Motor neuron (in vitro differentiated cells): ENCODE data around the gene FADS6. TPM values are rescaled to one million over a fixed set of nuclear protein-coding genes. Genes with fewer than 3 reads are reported as not detected.

Experiments used
- ATAC-seq, 8 experiments: fragments of 200-7000 bp; cut with Tn5 transposase; replicated peaks in 6 of 8; 2 replicates each; pipeline ENCODE4 v1.8.0; 2021; ENCODE audit warnings: mild to moderate bottlenecking in 8 of 8, moderate library complexity in 8 of 8
- H3K27ac ChIP-seq, 2 donors: fragments of 250-450 bp; sonication (Bioruptor Pico); 2 replicates each; pipeline ENCODE4 v1.9.0; 2021; ENCODE audit warnings: antibody characterized with exemption in 2 of 2, mild to moderate bottlenecking in 2 of 2, moderate library complexity in 1 of 2
- H3K4me1 ChIP-seq, 2 donors: fragments of 250-450 bp; sonication (Bioruptor Pico); replicated peaks in 1 of 2; 2 replicates each; pipeline ENCODE4 v1.6.1; 2021; ENCODE audit warnings: antibody characterized with exemption in 2 of 2, mild to moderate bottlenecking in 2 of 2, moderate library complexity in 1 of 2
- H3K4me3 ChIP-seq, 5 donors: fragments of 250-450 bp; sonication (Bioruptor Pico); 2 replicates each; pipeline ENCODE4 v1.9.0; 2021; ENCODE audit warnings: antibody characterized with exemption in 5 of 5, mild to moderate bottlenecking in 5 of 5, moderate library complexity in 4 of 5
- WGBS, 10 experiments: fragments of 450-650 bp; shearing (Covaris generic); methylation state at CpG; one replicate each; pipeline ENCODE4 v1.0.0; 2022; 5-methylcytosine and 5-hydroxymethylcytosine counted together
- in situ Hi-C, 9 experiments: fragments of 400-800 bp; cut with MboI; loops; one replicate each; pipeline ENCODE4 v1.15.0; 2021; ENCODE audit warnings: low sequenced_read_pairs in 9 of 9, low pct_unique_long_range_greater_than_20kb in 2 of 9; ENCODE audit not compliant: unreplicated experiment in 9 of 9
- total RNA-seq, 8 experiments: library from RNA; unstranded; fragments of 300-600 nt; gene quantifications; 2 replicates each; pipeline versions ENCODE4 v1.2.3 to v1.2.4, GENCODE V29; 2022

The FADS6 gene
- under 1 TPM in 6 of 8 experiments, not detected in 2; 0.11 to 0.85 (median 0.25) TPM for total RNA-seq

GRCh38 chr17:74892974-74893911 lies at the start of gene FADS6:
Gene FADS6, minus strand, starts transcription at chr17:74893633. Its CDS starts 38 bp downstream, at chr17:74893595.
- in situ Hi-C loops = no loop called here
- Histone ChIP-seq H3K27ac (no peak within 1 kb of the TSS), H3K4me1 (peaks cover 0 to 4% of the 10 kb centered on the region in 2 donors), H3K4me3 (peak within 1 kb of the TSS; percentile 11 to 24 (median 21))
- ATAC-seq = peak; percentile 38 to 69 (median 56)
- 0 to 2% methylated on average over 2 to 17 of the region's 86 CpGs; no CpG with 5 or more reads in 8 of the 10 experiments for WGBS, 10 experiments

GRCh38 chr17:74941128-74941725 lies 47.8 kb upstream of the FADS6 start:
- no peak for ATAC-seq
- in situ Hi-C loops = no loop called here
- Histone ChIP-seq H3K27ac (no peak overlapping the region), H3K4me3 (no peak overlapping the region), H3K4me1 (no peaks in the 10 kb centered on the region)
- 0 to 100% (median 42%) methylated on average over 1 to 5 of the region's 21 CpGs; no CpG with 5 or more reads in 4 of the 10 experiments for WGBS, 10 experiments

- H3K4me3 ChIP-seq = no peak overlapping the region
- in situ Hi-C loops = no loop called here
- WGBS, 10 experiments = 11 to 64% (median 41%) methylated on average over 2 to 7 of the region's 8 CpGs; no CpG with 5 or more reads in 4 of the 10 experiments
- H3K27ac ChIP-seq = no peak overlapping the region
- peaks cover 5 to 7% of the 10 kb centered on the region in 2 donors for H3K4me1 ChIP-seq
- no peak for ATAC-seq
Measured at GRCh38 chr17:74939534-74939933, 46.1 kb upstream of the FADS6 start.

- no peak overlapping the region for H3K27ac ChIP-seq
- ATAC-seq = no peak
- H3K4me1 ChIP-seq = peaks cover 5 to 7% of the 10 kb centered on the region in 2 donors
- 8 to 90% (median 20%) methylated on average over 2 to 6 of the region's 8 CpGs; no CpG with 5 or more reads in 2 of the 10 experiments for WGBS, 10 experiments
- no peak overlapping the region for H3K4me3 ChIP-seq
- in situ Hi-C loops = no loop called here
Measured at GRCh38 chr17:74938194-74938950, 44.9 kb upstream of the FADS6 start.

- no peak overlapping the region for H3K27ac ChIP-seq
- in situ Hi-C loops = no loop called here
- no peak overlapping the region for H3K4me3 ChIP-seq
- H3K4me1 ChIP-seq = peaks cover 5 to 7% of the 10 kb centered on the region in 2 donors
- 0 to 83% (median 47%) methylated on average over 1 to 5 of the region's 11 CpGs; no CpG with 5 or more reads in 2 of the 10 experiments for WGBS, 10 experiments
- ATAC-seq = no peak
Measured at GRCh38 chr17:74937064-74938051, 43.9 kb upstream of the FADS6 start.

- Histone ChIP-seq H3K4me1 (peaks cover 5 to 7% of the 10 kb centered on the region in 2 donors), H3K4me3 (no peak overlapping the region), H3K27ac (no peak overlapping the region)
- in situ Hi-C loops = no loop called here
- 0 to 29% (median 20%) methylated on average over 1 to 3 of the region's 12 CpGs; no CpG with 5 or more reads in 5 of the 10 experiments for WGBS, 10 experiments
- no peak for ATAC-seq
Measured at GRCh38 chr17:74936470-74936799, 43.0 kb upstream of the FADS6 start.

- 0 to 10% (median 0%) methylated on average over 2 to 22 of the region's 78 CpGs; no CpG with 5 or more reads in 5 of the 10 experiments for WGBS, 10 experiments
- ATAC-seq = peak in 7 of 8 experiments; percentile 47 to 80 (median 75)
- no peak within 1 kb of the TSS for H3K27ac ChIP-seq
- no peak within 1 kb of the TSS for H3K4me3 ChIP-seq
- in situ Hi-C loops = no loop called here
- H3K4me1 ChIP-seq = peaks cover 5 to 7% of the 10 kb centered on the region in 2 donors
Measured at GRCh38 chr17:74935585-74936469, 42.4 kb upstream of the FADS6 start, which contains the start of gene OTOP3. Gene OTOP3, plus strand, starts transcription at chr17:74935898. Its CDS starts 24 bp downstream, at chr17:74935922.

GRCh38 chr17:74935048-74935447 lies 41.6 kb upstream of the FADS6 start:
- in situ Hi-C loops = no loop called here
- no peak overlapping the region for H3K27ac ChIP-seq
- no peak for ATAC-seq
- peaks cover 5 to 7% of the 10 kb centered on the region in 2 donors for H3K4me1 ChIP-seq
- no peak overlapping the region for H3K4me3 ChIP-seq
- WGBS, 10 experiments = 20 to 60% methylated on average over 1 of the region's 3 CpGs; no CpG with 5 or more reads in 8 of the 10 experiments

- Histone ChIP-seq H3K4me3 (no peak overlapping the region), H3K27ac (no peak overlapping the region), H3K4me1 (peaks cover 4 to 5% of the 10 kb centered on the region in 2 donors)
- no peak for ATAC-seq
- 73 to 100% (median 93%) methylated on average over 3 to 5 of the region's 24 CpGs; no CpG with 5 or more reads in 5 of the 10 experiments for WGBS, 10 experiments
- in situ Hi-C loops = no loop called here
Measured at GRCh38 chr17:74930535-74931036, 37.2 kb upstream of the FADS6 start.

- ATAC-seq = no peak
- 15 to 71% (median 60%) methylated on average over 1 to 6 of the region's 6 CpGs; no CpG with 5 or more reads in 5 of the 10 experiments for WGBS, 10 experiments
- H3K4me1 ChIP-seq = peaks cover 1 to 10% of the 10 kb centered on the region in 2 donors
- no peak overlapping the region for H3K27ac ChIP-seq
- no peak overlapping the region for H3K4me3 ChIP-seq
- in situ Hi-C loops = no loop called here
Measured at GRCh38 chr17:74928786-74929185, 35.4 kb upstream of the FADS6 start.

GRCh38 chr17:74925242-74925641 lies 31.8 kb upstream of the FADS6 start:
- Histone ChIP-seq H3K4me3 (no peak overlapping the region), H3K27ac (no peak overlapping the region), H3K4me1 (peaks cover 23 to 34% of the 10 kb centered on the region in 2 donors)
- in situ Hi-C loops = no loop called here
- ATAC-seq = no peak
- WGBS, 10 experiments = 72% methylated on average over 2 of the region's 3 CpGs; no CpG with 5 or more reads in 9 of the 10 experiments
